NCI-H2227 treated with DMSO at 0.1 percent for 48 hours (cell line): ENCODE results near the gene COL4A2.

Experiments used
- DNase-seq: peaks from one replicate; lab custom pipeline; 2025; lab: John Stamatoyannopoulos, UW

Gene COL4A2

DNA sequence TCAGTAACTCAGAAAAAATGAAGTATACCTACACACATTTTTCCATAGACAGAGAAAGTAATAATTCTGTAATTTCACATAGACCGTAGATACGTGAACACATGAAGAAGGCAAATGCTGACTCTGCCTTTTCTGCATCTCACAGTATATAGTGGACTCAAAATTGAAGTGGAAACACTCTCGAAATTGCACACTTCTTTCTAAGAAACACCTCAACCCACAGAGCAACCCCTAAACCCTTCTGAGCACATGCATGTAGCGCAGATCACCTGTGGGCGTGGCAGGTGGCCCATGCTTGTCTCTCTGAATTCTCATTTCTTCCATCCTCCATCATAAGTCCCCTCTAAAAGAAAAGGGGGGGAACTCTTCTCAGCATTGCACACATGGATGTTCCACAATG lies 34.9 kb upstream of the COL4A2 start:
- no peak for DNase-seq

DNA sequence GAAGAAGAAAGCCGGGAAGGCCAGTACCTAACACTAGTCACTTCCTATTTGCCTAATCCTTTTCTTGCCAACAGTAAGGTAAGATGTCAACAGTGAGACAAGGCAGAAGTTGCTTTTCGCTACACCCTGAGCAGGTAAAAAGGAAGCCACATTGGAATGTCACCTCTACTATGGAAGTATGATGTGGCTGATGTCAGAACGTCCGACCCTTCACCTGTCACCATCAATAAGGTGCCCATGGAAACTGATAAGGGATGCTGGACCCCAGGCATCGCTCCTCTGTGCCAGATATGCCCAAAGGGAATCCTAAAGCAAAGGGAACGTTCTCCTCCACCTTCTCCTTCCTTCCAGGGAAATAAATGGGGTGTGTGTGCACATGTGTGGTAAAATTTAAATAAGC lies 34.4 kb upstream of the COL4A2 start:
- DNase-seq = no peak

DNA sequence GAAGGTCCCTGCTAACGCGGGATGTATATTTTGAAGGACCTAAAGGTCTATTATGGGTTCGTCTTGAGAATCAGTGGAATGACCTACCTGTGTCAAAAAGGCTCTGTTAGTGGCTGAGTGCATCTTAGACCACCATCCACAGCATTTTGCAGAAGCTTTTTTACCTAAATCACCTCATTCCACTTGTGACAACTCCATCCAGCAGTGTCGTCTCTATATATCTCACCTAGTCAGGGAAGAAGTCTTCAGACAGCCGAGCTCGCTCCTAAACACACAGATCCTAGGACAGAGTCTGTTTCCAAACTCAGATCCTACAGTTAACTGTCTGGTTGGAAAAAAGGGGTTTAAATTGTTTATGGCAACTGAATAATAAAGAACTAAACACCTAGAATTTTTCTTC lies 33.8 kb upstream of the COL4A2 start:
- no peak for DNase-seq

DNA sequence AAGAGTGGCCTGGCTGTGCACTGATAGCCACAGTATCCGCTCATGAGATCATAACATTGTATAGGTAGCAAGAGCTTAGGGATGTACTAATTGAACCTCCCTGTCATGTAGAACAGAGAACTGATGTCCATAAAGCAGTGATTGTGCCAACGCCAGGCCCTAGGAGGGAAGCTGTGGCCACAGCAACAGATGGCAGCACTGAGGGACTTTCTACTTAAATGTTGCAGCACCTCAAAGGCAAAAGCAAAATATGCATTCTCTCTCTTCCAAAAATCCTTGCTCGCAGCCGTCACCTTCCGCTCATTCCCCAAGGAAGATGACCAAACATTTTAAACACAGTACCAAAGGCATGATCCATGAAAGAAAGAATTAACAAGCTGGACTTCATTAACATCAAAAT lies 32.4 kb upstream of the COL4A2 start:
- DNase-seq = no peak

DNA sequence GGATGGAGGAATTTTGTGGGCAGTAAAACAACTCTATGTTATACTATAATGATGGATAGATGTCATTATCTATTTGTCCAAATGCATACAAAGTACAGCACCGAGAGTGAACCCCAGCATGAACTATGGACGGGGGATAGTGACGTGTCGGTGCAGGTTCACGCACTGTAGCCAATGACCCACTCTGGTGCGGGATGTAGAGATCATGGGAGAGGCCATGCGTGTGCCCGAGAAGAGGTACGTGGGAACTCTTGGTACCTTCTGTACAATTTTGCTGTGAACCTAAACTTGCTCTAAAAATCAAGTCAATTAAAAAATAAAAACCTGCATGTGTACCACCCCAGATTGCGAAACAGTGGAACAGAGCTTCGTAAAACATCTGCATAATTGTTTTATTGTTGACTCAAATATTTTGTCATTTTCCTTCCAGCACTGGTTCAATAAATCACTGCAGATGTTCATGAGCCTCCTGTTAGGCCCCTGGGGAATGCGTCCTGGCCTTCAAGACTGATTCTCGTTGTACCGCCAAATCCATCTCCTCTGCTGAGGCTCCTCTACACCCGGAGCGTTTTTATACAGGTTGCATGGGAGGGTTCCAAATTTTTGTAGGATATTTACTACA lies 31.0 kb upstream of the COL4A2 start:
- DNase-seq = no peak

DNA sequence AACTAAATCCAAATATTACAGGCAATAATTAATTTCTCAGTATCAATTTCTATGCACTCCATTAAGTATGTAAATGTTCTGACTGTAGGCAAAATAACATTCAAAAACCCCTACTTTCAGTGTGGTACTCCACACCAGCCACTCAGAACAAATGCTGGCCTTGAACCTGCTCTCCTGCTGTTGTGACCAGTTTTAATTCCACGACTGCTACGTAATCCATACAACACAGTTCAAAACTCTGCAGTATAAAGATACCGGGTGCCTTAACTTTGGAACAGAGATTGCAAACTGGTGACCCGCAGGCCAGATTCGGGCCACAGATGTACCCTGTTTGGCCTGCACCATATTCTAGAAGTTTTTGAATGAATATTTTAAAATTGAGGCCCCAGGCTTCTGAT lies 30.5 kb upstream of the COL4A2 start:
- DNase-seq = no peak

DNA sequence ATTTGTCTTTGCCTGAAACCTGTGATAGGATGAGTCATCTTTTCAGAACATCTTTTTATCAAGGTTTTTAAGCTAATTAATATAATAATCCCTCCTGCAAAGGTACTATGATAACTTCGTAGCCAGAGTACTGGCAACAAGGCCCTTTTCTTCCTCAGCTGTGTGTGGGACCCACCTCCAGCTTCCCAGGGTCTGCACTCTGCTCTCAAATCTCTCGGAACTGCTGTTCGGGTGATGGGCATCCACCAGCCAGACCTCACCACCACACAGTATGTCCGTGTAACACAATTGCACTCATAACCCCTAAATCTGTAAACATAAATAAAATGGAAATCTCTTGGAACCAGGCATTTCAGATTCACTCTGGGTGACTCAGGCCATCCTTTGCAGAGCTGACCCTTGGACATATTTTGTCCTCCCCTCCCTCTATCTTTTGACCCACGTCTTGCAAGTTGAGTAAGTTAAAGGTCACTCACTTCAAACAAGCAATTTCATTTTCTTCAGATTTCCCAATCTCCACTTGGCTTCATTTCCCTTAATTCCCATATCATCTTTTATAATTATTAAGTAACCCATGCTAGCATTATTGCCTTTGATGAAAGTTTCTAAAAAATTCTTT lies 29.6 kb upstream of the COL4A2 start:
- no peak for DNase-seq

DNA sequence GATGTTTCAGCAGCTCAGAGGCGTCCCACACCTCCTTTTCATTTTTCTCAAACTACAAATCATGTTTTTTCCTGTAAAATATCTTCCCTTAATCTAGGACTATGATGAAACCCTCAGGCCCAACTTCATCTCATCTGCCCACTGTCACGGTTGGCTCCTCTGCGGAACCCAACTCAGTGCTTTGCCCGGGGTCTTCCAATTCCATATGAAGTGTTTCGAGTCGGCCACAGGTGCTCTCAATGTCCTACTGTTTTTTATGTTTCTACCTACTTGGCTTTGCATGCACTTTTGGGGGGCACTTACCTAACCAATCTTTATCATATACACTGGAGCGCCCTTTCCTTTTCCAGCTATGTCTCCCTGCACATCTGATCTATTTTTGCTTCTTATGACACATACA lies 28.2 kb upstream of the COL4A2 start:
- DNase-seq = no peak

DNA sequence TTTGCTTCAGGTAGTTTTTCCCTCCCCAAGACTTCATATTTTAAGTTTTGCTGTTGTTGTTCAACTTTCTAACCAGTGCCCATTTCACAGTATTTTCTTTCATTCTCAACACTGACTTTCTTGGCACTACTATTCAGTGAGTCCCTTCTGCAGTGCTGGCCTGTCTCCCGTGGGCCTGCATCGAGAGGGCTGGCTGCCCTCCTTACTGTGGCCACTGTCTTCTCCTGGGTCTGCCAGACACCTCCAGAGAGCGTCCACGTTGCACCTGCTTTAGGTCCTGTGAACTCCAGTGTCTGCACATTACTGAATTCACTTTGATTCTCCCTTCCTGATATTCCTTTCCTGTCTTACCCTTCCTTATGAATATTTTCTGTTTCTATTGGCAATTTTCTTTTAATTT lies 27.4 kb upstream of the COL4A2 start:
- no peak for DNase-seq

DNA sequence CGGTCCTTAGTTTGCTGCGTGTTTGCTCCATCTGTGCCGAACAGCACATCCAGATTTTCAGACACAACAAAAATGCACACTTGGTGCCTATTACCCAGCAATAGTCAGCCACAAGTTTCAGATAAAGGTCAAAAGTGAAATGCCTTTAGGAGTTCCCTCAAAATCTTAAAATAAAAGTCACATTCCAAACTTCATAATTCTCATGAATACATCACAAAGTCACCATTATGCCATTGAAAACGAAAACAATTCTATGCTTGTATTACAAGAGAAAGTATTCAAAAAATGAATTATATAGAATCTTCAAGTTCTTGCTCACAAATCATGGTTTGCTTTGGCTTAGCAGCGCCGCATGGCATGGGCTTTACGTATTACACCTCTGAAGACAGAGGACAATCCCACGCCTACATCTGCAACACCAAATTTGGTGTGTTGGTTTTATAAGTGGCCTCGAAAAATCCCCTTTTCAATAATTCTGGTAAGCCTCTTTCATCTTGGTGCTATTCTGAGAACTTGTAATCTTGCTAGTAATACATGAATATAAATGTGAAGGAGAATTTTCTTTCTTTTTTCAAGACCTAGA lies 26.8 kb upstream of the COL4A2 start:
- no peak for DNase-seq

DNA sequence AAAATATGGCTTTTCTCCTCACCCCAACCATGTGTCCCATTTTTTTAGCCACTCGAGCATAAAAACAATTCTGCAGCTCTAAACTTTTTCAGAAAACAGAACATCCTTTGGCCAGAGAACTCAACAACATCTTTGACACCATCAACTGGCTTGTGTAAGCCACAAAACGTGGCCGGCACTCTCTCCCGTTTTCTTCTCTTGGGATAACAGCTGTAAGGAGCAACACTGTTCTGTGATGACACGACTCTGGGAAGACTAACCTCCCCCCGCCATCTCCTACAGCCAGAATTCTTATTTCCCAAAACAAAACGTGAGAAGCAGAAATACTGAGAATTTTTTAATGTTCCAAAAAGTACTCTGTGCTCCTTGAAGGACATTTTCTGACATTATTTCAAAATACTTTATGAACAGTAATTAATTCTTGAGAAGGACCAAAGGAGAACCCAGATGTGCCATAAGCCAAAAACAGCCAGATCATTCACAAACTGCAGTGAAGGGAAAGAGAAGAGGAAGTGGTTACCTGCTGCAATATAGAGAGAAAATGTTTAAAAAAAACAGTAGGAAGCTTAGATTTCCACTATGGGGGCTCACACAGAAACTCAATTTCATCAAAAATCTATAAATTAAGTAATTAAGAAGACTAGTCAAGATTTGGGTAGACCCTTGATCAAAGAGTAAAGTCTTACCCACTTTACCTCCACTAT lies 25.9 kb upstream of the COL4A2 start:
- no peak for DNase-seq

DNA sequence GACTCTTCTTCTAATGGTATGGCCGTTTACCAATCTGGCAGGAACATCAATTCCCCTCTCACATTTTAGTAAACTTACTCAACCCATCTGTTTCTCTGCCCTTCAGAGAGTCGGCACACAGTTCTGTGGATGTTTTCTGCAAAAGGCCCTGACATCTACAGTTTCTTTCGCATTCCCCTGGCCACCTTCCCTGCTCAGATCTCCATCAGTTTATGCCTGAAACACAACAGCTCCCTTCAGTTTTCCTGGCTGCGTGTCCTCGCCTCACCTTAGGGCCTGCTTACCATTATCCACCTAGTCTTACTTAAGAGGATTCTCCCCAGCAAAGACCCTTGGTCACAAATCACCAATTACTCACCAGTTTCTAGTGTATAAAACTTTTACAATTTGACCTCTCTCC lies 25.3 kb upstream of the COL4A2 start:
- no peak for DNase-seq

DNA sequence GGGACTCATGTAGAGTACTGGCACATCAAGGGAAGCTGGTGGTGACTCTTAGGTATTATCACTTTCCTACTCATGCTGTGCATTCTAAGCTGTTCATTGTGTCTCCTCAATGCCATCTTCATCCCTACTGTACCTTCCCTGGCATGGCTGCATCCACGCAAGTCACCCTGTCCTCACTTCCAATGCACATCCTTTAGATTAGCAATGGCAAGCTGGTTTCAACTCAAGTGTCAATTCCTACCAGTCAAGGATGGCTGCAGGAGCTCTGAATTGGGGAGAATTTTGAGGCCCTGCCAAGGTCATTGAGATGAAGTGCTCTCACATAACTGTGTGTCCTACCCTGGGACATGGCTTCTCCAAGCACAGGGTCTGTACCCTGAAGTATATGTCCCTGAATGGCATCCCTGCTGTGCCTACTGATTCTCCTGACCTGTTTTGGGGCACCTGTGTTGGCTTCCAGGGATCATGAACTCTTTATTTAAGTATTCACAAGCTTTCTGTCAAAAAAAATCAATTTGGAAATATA lies 24.7 kb upstream of the COL4A2 start:
- DNase-seq = no peak

DNA sequence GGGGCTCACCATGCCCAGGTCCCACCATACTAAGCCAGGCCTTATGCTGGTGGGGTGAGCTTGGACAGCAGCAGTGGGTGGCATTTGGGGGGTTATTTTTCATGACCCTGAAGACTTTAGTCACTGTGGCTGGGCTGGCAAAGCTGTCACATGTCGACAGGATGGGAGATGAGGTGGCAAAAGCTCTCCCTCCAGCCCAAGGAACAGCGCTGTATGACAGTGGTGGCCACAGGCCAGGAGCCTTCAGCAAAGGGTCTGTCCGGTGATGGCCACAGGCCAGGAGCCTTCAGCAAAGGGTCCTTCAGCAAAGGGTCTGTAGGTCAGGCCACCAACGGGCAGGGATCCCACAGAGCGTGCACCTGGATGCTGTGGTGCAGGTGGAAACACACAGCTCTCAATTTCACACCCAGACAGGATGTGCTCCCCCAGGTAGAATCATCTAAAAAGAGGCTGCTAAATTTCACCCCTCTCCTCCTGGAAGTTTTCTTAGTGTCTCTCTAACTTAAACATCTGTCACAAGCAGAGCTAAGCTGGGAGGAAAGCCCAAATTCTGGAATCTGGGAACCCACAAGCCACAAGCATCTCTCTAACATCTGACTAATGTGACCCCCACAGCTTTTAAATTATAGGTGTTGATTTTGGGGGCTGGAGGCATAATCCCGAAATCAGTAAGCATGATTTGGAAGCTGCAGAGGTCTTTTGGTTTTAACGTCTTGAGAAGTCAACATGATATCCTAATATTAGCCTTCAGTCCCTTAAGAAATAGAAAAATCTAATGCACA lies 23.2 kb upstream of the COL4A2 start:
- DNase-seq = no peak

DNA sequence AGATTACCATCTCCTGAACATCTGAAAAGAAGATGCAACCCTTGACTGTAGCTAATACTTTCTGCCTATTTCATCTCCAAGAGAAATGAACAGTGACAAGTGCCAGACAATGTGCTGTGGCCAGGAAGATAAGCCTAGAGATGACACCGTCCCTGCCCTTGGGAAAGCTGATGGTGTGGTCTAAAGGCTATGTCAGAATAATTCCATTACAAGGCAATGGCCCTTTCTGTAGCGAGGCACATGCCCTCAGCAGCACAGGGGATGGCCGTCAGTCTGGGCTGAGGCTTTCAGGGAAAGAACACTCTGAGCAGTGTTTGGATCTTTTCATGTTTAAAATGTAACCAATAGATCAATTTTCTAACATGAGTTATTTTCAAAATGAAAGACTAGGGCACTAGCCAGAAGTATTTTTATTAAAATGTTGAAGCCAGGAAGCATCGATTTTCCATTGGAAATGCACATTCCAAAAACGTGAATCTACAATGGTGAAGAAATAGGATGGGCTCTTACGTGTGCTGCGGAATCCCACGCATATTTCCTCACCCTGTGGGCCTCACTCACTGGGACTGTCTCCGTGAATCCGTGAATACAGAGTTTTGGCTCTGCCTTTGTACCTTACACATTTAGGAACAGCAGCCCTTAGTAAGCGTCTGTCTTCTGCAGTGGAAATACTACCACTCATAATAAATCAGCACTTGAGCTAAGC lies 22.2 kb upstream of the COL4A2 start:
- no peak for DNase-seq

DNA sequence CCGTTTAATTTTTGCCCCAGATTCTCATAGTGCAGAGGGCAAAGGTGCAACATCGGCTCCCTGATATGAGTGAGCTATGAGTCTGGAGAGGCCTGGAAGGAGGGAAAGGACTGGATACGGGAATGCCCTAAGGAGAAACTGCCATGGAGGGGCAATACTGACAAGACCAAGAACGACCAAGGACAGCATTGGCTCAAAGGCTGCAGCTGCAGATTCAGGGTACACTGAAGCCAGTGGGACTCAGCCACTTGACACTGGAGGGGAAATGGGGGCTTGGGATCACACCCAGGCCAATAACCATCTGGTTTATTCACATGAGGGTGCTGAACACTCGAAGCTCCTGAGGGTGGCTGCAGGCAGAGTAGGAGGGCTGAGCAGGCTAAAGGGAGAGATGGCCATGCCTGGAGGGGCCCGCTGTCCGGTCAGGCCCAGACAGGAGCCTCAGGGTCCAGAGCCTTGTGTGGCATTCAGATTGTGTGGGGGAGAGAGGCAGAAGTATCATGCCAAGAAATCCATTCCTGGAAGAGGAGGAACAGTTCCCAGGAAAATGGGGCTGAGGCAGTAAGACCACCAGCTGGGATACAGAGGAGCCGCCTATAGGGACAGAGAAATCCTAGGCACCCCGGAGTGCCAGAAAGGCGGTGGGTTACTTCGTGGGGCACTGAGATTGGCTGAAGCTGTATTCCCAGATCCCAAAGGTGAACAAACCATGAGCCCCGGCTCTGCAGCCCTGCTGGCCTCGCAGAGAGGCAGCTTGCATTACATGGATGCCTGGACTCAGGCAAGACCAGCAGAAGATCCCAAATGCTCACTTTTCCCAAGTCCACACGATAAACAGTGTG lies 20.9 kb upstream of the COL4A2 start:
- no peak for DNase-seq

DNA sequence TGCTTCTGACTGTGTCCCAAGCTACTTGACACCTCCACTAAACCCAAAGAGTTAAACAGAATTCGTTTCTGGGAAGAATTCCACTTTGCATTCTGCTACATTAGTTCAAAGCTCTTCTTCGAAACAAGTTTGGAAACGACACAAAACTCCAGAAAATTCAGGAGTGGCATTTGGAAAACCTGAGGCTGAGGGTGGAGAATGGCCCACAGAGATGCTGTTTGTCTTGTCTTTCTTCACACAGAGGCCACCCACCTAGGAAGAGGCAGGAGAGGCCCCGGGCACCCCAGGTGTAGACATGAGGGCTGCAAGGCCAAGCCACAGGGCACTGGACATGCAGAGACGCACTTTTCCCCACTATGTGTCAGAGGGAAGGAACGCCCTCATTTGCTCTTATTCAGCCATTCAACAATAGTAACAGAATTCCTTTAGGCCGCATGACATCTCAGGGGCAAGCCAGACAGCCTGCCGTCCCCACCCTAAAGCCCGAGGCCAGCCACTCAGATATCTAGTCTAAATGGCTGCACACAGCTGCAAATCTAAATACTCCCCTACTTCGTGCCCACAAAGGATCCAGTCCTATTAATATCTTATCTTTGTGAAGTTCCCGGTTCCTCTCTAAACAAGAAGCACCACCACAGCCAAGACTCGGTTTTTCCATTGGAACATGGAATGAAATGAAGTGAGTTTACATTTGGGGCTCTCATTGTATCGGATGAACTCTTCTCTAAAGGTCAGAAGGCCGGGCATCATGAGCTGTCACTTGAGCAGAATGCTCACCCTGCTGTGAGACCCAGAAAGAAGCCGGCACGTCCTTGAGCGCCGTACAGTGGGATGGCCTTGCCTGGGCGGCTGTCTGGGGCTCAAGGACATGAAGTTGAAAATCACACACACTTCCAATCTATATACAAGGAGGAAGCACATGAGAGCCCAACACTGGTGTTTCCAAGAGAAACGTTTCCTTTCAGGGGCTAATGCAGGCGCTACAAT lies 20.0 kb upstream of the COL4A2 start:
- no peak for DNase-seq

DNA sequence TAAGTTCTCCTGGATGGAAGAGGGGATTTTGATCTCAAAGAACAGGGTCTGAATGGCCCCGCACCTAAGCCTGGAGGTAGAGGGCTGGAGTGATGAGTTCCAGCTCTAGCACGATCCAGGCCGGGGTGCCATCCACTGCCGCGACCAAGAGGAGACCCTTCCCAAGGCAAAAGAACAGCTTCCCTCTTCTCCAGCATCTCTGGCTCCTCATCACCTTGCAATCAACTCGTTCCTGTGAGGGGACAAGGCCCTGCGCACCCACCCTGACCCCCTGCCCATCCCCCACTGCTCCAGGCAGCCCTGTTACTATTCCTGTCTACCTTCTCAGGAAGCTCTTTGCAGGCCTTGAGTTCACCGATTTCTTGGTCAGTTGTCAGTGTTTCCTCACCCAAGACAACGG lies 17.9 kb upstream of the COL4A2 start:
- no peak for DNase-seq

DNA sequence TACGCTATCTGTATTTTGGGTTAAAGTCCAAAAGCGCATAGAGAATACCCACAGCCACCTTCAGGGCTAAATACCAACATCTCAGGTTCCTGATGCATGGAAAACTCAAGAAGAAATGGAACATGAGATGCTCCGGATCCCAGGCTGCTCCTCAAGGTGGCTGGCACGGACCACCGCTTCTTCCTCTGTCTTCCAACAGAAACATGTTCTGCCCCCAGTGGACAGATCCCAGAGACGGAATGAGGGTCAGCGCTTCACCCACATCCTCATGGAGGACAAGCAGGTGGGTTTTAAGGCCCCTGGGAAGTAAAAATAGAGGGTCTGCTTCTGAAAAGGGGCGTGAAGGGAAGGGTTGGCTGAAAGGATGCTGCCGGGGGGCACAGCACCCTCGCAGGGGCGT lies 17.4 kb upstream of the COL4A2 start:
- no peak for DNase-seq

DNA sequence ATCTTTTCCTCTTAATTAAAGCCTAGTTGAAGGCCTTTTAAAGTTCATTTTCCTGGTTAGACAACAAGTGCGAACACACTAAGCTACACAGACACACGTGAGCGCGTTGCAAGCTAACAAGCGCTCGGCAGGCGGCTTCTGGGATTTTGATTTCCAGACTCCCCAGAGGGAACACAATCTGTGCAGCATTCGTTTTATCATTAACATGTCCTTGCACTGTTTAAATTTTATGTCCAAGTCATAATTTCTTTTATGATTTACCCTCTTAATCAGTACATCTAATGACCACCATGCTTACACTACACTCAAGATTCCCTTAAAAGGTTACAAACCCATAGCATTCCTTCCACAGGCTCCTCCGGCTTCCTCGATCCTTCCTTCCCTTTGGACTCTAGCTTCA lies 16.9 kb upstream of the COL4A2 start:
- DNase-seq = no peak
